GM10248 (cell line): ENCODE data around the gene NIFK.

Experiments used
- CTCF ChIA-PET: fragments of 300-600 bp; sonication (Branson Sonifier 250); formaldehyde crosslinking; extraction: SDS; loops from one replicate; lab custom pipeline; 2021; ENCODE audit warnings: antibody characterized with exemption; lab: Yijun Ruan, JAX
- POLR2A ChIA-PET: fragments of 350-650 bp; sonication (Branson Sonifier 250); formaldehyde crosslinking; extraction: SDS; loops from one replicate; lab custom pipeline; 2020; ENCODE audit warnings: antibody characterized with exemption; lab: Yijun Ruan, JAX
- DNase-seq: peaks from one replicate; pipeline ENCODE4 v3.0.0; 2012; ENCODE audit errors: extremely low spot score
- TF ChIP-seq, protein P1 (sequence below): IDR thresholded peaks from 2 replicates; pipeline ENCODE4 v1.5.1; 2012; ENCODE audit warnings: mild to moderate bottlenecking, low read depth; ENCODE audit errors: extremely low read depth, missing control alignments, control extremely low read depth

Gene NIFK

DNA sequence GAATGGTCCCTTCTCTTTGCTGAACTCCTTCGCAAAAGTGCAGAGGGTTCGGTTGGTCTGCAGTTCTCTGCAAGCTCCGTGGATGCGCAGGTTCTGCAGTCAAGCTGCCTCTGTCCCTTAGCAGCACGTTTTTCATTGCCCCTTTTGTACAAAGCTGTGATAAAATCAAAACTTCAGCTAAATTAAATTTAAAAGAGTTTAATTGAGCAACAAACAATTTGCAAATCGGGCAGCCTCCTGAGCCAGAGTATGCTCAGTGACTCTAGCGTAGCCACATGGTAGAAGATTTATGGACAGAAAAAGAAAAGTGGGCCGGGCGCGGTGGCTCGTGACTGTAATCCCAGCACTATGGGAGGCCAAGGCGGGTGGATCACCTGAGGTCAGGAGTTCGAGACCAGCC lies 37.6 kb upstream of the NIFK start:
- CTCF ChIA-PET = no interaction called here
- TF ChIP-seq, protein P1, sequence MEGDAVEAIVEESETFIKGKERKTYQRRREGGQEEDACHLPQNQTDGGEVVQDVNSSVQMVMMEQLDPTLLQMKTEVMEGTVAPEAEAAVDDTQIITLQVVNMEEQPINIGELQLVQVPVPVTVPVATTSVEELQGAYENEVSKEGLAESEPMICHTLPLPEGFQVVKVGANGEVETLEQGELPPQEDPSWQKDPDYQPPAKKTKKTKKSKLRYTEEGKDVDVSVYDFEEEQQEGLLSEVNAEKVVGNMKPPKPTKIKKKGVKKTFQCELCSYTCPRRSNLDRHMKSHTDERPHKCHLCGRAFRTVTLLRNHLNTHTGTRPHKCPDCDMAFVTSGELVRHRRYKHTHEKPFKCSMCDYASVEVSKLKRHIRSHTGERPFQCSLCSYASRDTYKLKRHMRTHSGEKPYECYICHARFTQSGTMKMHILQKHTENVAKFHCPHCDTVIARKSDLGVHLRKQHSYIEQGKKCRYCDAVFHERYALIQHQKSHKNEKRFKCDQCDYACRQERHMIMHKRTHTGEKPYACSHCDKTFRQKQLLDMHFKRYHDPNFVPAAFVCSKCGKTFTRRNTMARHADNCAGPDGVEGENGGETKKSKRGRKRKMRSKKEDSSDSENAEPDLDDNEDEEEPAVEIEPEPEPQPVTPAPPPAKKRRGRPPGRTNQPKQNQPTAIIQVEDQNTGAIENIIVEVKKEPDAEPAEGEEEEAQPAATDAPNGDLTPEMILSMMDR = no peak
- POLR2A ChIA-PET = no interaction called here
- no peak for DNase-seq

DNA sequence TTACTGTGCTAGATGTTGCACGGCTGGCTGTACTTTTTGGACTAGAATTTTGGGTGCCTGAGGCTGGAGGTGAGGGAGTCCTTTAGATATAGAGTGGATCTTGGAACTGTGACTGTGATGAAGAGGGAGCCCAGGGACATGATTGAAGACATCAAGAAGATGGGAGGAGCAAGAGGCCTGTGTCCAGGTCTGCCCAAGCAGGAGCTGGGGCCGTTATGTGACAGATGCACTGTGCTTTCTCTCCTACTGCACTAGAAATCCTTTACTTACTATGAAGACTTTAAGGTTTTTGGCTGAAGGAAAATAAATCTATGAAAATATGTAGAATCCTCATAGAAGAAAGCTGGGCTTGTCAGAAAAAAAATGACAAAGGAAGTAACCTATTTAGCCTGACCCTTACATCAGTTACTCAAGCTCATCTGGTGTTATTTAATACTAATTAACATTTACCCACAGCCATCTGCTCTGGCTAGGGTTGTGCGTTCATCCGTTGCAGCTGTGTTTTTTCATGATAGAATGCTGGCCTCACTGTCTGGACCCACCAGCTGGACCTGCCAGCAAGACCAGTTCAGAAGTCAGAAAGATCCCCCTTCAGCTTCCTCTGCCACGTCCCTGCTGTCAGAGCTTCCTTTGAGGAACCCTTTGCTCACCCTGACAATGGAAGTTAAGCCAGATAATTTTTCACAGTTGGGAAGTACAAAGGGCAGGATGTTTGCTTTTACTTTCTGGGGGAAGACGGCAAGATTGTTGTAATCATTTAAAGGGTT lies 35.5 kb upstream of the NIFK start:
- ChIA-PET CTCF (interaction anchor here (0.7 to 1.3 kb wide), 5 partner anchors 10 to 416 kb away, joined by 3 to 4 read pairs (median 3); no protein-coding TSS in a partner anchor), POLR2A (interaction anchor here (1.1 kb wide), 1 partner anchor 241 kb away, joined by 5 read pairs; the partner anchor contains the start of gene RNU4ATAC)
- DNase-seq = no peak
- TF ChIP-seq, protein P1 = no peak

DNA sequence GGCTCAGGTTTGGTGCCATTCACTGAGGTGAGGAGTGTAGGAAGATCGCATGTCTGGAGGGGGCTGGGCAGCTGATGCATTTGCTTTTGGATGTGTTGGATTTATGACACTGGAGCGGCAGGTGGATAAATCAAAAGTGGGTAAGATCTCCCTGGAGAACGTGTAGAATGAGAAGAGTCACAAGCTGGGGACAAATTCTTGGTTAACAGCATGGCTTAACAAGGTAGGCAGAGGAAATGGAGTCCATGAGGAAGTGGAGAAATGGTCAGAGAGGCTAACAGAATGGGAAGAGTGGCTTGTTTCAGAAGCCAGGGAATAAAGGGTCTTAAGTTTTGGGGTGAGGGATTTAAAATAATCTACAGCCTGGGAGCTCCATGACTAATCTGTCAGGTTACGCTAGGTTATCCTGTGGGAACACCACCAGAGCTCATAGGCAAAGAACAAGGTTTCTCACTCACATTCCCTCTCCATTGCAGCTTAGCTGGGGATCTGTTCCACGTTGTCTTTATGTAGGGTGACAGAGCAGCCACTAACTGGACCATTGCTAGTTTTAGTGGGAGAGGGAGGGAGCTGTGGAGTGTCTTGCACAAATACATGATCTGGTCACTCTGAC lies 31.6 kb upstream of the NIFK start:
- CTCF ChIA-PET = no interaction called here
- TF ChIP-seq, protein P1 = no peak
- no peak for DNase-seq
- POLR2A ChIA-PET = no interaction called here

DNA sequence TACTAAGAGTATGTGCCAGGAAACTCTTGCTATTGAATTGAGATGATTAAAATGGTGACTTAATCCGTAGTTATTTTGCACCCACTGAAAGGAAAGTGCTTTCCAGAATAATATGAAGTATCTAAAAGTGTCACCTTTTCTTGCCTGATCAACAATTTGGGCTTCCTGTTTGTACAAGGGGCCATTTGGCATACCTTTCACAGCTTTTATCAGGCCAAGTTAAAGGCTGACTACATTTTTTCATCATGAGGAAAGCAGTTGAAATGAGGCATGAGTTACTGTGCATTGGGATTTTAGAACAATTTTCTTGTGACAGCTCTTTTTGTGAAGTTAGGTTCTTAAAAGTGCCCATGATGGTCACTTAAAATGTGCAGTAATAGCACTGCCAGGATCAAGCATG lies 29.9 kb upstream of the NIFK start:
- no peak for DNase-seq
- TF ChIP-seq, protein P1 = no peak
- POLR2A ChIA-PET = no interaction called here
- CTCF ChIA-PET = no interaction called here

DNA sequence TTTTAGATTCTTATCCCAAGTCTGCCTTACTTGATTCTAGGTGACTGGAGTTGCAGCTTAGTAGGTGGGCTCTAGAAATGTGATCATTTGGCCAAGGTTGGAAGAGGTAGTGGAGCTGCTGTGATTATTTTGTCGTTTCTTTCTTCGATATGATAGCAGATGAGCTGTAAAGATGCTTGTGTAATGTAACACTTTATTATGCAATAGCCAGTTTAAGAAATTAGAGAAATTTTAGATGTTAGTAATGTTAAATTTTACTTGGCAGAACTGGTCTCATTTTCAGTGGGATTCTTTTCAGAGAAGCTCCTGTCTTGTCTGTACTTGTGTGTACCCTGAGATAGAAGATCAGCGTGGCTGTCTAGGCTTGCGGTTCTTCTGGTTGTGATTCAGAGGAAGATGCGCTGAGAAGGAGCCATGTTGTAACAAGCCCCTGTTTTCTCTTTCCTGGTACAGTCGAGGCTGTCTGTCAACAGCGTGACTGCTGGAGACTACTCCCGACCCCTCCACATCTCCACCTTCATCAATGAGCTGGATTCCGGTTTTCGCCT lies 28.1 kb upstream of the NIFK start:
- no peak for DNase-seq
- TF ChIP-seq, protein P1 = no peak
- ChIA-PET POLR2A (no interaction called here), CTCF (interaction anchor here (1.3 to 1.7 kb wide), 2 partner anchors 11 to 16 kb away, joined by 3 to 4 read pairs; no protein-coding TSS in a partner anchor)
